Testis (tissue), 2 donors: ENCODE data around the gene SLC16A2.

Experiments
- POLR2A ChIP-seq: fragments of 450-650 bp; IDR thresholded peaks from one replicate; pipeline ENCODE4 v1.6.1; 2017; ENCODE audit warnings: antibody characterized with exemption, mild to moderate bottlenecking, moderate library complexity
- TF ChIP-seq, protein P1 (sequence below), 3 experiments: fragments of 450-650 bp in 2 of 3; fragments of 200-600 bp in 1 of 3; sonication (generic) in 1 of 3; IDR thresholded peaks; one replicate each; pipeline ENCODE4 v1.5.1; 2016 to 2019; ENCODE audit warnings: antibody characterized with exemption in 3 of 3, mild to moderate bottlenecking in 2 of 3, moderate library complexity in 1 of 3

DNA sequence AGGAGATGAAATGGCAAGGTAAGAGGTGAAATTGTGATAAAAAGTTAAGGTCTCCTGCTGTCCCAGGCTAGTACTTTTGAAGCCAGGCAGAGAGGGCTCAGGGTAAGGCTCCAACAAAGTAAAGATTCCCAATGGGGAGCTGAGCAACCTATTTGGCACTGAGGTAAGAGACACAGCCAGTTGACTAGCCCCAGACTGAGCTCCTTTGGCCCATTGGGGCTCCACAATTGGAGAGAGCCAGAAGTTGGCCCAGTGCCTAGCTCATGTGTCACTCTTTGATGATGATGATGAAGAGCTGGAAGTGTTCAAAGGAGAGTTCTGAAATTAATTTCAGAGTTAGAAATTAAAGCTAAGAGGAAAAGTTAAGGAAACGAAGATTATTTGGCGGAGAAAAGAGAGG is 98.6 kb downstream of the SLC16A2 start:
- no peak for TF ChIP-seq POLR2A
- TF ChIP-seq, protein P1, sequence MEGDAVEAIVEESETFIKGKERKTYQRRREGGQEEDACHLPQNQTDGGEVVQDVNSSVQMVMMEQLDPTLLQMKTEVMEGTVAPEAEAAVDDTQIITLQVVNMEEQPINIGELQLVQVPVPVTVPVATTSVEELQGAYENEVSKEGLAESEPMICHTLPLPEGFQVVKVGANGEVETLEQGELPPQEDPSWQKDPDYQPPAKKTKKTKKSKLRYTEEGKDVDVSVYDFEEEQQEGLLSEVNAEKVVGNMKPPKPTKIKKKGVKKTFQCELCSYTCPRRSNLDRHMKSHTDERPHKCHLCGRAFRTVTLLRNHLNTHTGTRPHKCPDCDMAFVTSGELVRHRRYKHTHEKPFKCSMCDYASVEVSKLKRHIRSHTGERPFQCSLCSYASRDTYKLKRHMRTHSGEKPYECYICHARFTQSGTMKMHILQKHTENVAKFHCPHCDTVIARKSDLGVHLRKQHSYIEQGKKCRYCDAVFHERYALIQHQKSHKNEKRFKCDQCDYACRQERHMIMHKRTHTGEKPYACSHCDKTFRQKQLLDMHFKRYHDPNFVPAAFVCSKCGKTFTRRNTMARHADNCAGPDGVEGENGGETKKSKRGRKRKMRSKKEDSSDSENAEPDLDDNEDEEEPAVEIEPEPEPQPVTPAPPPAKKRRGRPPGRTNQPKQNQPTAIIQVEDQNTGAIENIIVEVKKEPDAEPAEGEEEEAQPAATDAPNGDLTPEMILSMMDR (IDR thresholded peaks at IDR 0.05), result no peak
